ENCODE measurements around the gene CCDC142.
A peak's percentile ranks its signal among the peaks of the same experiment; 100 is the strongest.
"Not testable (repeated sequence)": the region's sequence is repeated elsewhere in the genome, so short reads cannot be mapped to it uniquely, and the experiment has no call there.

The CCDC142 gene

DNA sequence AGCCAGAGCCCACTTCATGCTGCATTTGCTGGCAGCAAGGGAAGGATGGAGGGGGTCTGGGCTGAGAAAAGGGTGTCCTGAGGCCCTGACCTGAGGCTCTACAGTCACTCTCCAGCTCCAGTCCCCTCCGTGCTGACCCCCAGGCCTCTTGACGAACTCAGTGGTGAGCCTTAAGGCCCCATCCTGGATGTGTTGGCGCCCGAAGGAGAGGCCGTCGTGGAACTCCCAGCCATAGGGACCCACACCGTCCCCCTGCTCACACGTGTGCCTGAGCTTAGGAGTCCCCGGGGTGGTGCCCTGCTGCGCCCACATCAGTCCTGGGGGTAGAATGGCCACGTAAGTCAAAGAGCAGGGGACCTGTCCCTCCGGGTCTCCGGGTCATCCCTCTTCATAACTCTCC, 18.4 kb downstream of the CCDC142 start:
- TF ChIP-seq, protein P1, sequence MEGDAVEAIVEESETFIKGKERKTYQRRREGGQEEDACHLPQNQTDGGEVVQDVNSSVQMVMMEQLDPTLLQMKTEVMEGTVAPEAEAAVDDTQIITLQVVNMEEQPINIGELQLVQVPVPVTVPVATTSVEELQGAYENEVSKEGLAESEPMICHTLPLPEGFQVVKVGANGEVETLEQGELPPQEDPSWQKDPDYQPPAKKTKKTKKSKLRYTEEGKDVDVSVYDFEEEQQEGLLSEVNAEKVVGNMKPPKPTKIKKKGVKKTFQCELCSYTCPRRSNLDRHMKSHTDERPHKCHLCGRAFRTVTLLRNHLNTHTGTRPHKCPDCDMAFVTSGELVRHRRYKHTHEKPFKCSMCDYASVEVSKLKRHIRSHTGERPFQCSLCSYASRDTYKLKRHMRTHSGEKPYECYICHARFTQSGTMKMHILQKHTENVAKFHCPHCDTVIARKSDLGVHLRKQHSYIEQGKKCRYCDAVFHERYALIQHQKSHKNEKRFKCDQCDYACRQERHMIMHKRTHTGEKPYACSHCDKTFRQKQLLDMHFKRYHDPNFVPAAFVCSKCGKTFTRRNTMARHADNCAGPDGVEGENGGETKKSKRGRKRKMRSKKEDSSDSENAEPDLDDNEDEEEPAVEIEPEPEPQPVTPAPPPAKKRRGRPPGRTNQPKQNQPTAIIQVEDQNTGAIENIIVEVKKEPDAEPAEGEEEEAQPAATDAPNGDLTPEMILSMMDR (IDR thresholded peaks at IDR 0.05; ENCODE audit: low read depth, low read length, missing control alignments): no peak
- in situ Hi-C loops (cut with HindIII; ENCODE audit: low sequenced_read_pairs): no loop called here
- peak overlapping the region; percentile 72 for H3K4me3 ChIP-seq (ENCODE audit: low read depth, low read length)
- no peak for DNase-seq (ENCODE audit: low read depth)

DNA sequence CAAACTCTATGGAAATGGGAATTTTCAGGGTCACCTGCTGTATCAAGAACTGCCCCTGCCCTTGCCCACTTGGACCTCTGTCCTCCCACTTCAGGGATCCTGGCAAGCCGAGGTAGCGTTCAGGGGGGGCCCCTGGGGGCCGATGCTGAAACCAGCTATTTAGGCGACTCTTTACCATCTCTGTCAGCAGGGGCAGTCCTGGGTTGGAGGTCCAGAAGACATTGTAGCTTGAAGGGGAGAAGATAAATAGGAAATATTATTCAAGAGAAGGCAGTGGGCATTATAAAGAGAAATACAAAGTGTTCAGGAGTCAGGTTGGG, 20.1 kb downstream of the CCDC142 start:
- no peak for DNase-seq (ENCODE audit: low read depth)
- TF ChIP-seq, protein P1 (IDR thresholded peaks at IDR 0.05; ENCODE audit: low read depth, low read length, missing control alignments): no peak
- no peak overlapping the region for H3K4me3 ChIP-seq (ENCODE audit: low read depth, low read length)
- in situ Hi-C loops (cut with HindIII; ENCODE audit: low sequenced_read_pairs): no loop called here

DNA sequence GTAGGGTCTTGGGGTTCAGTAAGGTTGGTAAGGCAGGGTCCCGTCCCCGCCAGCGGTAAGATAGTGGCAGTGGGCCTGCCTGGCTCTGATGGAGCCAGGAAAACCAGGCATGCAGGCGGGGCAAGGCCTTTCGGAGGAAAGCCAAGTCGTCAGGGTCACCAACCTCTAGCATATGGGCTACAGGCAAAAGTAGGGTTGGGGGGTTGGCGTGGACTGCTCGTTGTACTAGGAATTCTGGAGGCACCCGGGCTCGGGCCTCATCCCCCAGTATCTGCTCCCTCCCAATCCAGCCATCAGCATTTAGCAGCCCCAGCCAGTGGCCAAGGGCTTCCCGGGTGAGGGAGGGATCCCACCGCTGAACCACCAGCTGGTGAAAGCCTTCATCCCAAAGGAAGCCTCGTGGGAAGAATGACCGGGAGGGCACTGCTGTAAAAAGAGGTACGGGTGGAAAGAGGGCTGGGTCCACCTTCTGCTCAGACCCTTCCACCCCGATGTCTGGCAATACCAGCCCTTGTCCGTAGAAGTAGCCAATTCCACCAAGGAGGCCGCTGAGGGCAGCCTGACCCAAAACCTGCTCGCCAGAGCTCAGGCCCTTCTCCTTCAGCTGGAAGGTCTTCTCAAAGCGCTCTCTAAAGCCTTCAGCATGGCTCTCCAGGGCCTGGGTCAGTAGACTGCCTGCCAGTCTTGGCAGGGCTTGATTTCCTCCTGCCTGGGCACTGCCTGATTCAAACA, 20.6 kb downstream of the CCDC142 start:
- TF ChIP-seq, protein P1 (IDR thresholded peaks at IDR 0.05; ENCODE audit: low read depth, low read length, missing control alignments): no peak
- in situ Hi-C loops (cut with HindIII; ENCODE audit: low sequenced_read_pairs): no loop called here
- no peak for DNase-seq (ENCODE audit: low read depth)
- H3K4me3 ChIP-seq (ENCODE audit: low read depth, low read length): no peak overlapping the region

DNA sequence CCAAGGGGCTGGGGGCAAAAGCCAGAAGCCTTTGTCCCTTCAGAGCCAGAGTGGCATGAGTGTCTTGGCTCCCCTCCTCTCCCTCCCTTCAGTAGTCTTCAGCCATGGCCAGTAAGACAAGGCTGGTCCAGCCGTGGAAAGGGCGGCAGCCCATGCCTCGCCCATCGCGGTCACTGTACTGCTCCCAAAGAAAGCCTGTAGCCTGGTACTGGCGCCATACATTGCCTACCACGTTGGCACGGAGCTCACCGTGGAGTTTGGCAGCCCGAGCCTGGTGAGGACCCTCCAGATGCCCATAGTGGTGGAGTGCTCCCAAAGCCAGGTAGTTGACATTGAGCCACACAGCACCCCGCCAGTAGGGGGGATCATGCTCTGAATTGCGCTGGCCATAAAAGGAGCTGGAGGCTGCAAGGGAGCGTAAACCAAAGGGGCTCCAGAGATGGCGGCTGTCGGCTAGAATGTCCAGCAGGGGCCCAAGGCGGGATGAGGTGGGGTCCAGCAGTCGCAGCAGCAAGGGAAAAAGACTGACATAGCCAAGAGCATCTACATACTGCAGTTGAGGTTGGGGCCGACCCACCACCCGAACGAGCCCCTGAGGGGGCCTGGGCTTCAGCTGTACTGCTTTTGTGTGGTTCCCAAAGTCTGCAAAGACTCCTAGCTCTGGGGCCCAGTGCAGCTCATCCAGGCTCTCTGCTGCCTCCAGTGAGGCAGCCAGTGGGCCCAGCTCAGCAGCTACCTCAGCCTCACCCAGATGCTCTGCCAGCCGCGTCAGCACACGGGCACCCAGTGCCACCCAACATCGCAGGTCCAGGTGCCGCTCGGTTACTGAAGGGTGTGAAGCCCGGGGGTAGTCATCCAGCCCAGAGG, 21.4 kb downstream of the CCDC142 start:
- in situ Hi-C loops (cut with HindIII; ENCODE audit: low sequenced_read_pairs): no loop called here
- TF ChIP-seq, protein P1 (IDR thresholded peaks at IDR 0.05; ENCODE audit: low read depth, low read length, missing control alignments): no peak
- H3K4me3 ChIP-seq (ENCODE audit: low read depth, low read length): no peak overlapping the region
- no peak for DNase-seq (ENCODE audit: low read depth)

DNA sequence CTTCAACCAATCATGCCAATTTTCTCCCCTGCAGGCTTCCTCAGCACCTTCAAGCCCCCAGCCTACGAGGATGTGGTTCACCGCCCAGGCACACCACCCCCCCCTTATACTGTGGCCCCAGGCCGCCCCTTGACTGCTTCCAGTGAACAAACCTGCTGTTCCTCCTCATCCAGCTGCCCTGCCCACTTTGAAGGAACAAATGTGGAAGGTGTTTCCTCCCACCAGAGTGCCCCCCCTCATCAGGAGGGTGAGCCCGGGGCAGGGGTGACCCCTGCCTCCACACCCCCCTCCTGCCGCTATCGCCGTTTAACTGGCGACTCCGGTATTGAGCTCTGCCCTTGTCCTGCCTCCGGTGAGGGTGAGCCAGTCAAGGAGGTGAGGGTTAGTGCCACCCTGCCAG, 22.6 kb downstream of the CCDC142 start:
- H3K4me3 ChIP-seq (ENCODE audit: low read depth, low read length); DNase-seq (ENCODE audit: low read depth); in situ Hi-C loops (cut with HindIII; ENCODE audit: low sequenced_read_pairs): not testable (repeated sequence)

DNA sequence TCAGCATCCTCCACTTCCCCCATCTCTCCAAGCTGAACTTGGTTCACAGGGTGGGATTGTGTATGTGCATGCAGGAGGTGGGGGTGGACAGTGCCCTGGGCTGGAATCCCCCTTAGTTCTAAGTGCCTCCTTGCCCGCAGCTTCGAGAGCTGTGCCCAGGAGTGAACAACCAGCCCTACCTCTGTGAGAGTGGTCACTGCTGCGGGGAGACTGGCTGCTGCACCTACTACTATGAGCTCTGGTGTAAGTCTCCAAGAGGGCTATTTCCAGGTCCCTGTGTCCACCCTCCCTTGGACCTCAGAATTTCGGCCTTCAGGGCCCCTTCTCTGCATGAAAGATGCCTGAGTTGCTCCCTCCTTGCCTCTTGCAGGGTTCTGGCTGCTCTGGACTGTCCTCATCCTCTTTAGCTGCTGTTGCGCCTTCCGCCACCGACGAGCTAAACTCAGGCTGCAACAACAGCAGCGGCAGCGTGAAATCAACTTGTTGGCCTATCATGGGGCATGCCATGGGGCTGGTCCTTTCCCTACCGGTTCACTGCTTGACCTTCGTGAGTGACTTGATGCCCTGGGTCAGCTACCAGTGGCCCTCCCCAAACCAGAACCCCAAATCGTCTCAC, 23.2 kb downstream of the CCDC142 start:
- DNase-seq (ENCODE audit: low read depth); in situ Hi-C loops (cut with HindIII; ENCODE audit: low sequenced_read_pairs): not testable (repeated sequence)
- H3K4me3 ChIP-seq (ENCODE audit: low read depth, low read length): peak overlapping the region; percentile 62

DNA sequence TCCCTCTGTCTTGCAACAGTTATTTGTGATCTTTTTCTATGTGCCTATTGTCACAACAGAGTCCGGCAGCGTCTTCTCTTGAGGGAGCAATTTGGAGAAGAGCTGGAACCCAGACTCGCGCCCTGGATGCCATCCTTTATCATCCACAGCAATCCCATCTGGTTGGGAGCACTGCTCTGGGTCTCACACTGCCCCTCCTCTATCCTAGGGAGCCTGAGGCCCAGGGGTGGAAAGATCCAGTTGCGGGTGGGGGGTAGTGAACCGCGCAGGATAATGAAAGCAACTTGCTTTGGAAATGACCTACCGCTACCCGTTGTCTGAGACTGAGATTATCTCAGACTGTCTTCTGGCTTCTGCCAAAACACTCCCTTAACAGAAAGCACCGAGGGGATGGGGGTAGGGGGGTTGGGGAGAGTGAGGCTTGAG, 23.8 kb downstream of the CCDC142 start:
- H3K4me3 ChIP-seq (ENCODE audit: low read depth, low read length): peak overlapping the region; percentile 62
- no peak for DNase-seq (ENCODE audit: low read depth)
- in situ Hi-C loops (cut with HindIII; ENCODE audit: low sequenced_read_pairs): no loop called here
- TF ChIP-seq, protein P1 (IDR thresholded peaks at IDR 0.05; ENCODE audit: low read depth, low read length, missing control alignments): no peak

Data from astrocyte of the cerebellum (primary cell).